Stomach (tissue), 9 donors: ENCODE measurements around the gene DLG5. TPM values are rescaled to one million over a fixed set of nuclear protein-coding genes. Genes with fewer than 3 reads are reported as not detected.

Experiments
- DNase-seq, 2 donors: peaks; one replicate each; pipeline versions ENCODE4 v3.0.0 to v3.0.0-alpha.2; 2013 to 2019
- H3K27ac ChIP-seq, 5 donors: fragments of 200-600 bp in 4 of 5; sonication (generic) in 4 of 5; one replicate each; pipeline ENCODE4 v1.5.1; 2013 to 2019; ENCODE audit warnings: mild to moderate bottlenecking in 1 of 5, moderate library complexity in 1 of 5
- H3K27me3 ChIP-seq, 3 donors: fragments of 200-600 bp; sonication (generic); one replicate each; pipeline ENCODE4 v1.5.1; 2017 to 2019; ENCODE audit warnings: mixed run types in 1 of 3
- H3K36me3 ChIP-seq, 4 donors: fragments of 200-600 bp; sonication (generic); 1 replicate in 3 of 4; 2 replicates in 1 of 4; pipeline ENCODE4 v1.5.1; 2016 to 2019
- H3K4me1 ChIP-seq, 4 donors: fragments of 200-600 bp; sonication (generic); one replicate each; pipeline ENCODE4 v1.5.1; 2016 to 2019
- H3K4me3 ChIP-seq, 4 donors: fragments of 200-600 bp; sonication (generic) in 3 of 4; one replicate each; pipeline ENCODE4 v1.5.1; 2016 to 2019; ENCODE audit warnings: mild to moderate bottlenecking in 1 of 4
- H3K9me3 ChIP-seq, 4 donors: fragments of 200-600 bp; sonication (generic); one replicate each; pipeline ENCODE4 v1.5.1; 2016 to 2019
- EP300 ChIP-seq: sonication (generic); formaldehyde crosslinking; IDR thresholded peaks from one replicate; pipeline ENCODE4 v1.6.1; 2017; ENCODE audit warnings: antibody characterized with exemption
- POLR2A ChIP-seq, 4 donors: fragments of 450-650 bp; IDR thresholded peaks; one replicate each; pipeline ENCODE4 v1.6.1; 2016; ENCODE audit warnings: antibody characterized with exemption in 4 of 4, control low read depth in 2 of 4, mild to moderate bottlenecking in 1 of 4, moderate library complexity in 1 of 4
- POLR2AphosphoS5 ChIP-seq, 3 donors: sonication (generic); formaldehyde crosslinking; IDR thresholded peaks; one replicate each; pipeline ENCODE4 v1.6.1; 2016; ENCODE audit warnings: antibody characterized with exemption in 3 of 3
- WGBS, 5 donors: extraction: QIAGEN DNeasy Blood & Tissue Kit in 3 of 5; methylation state at CpG; one replicate each; pipeline versions ENCODE4 v1.1.5 to v1.1.7; 2013 to 2018; 5-methylcytosine and 5-hydroxymethylcytosine counted together
- intact Hi-C: fragments of 100-400 bp; cut with DNase I; formaldehyde crosslinking; loops from one replicate; pipeline ENCODE4 v1.15.1; 2023; ENCODE audit warnings: low total_unique reads
- polyA plus RNA-seq, 3 donors: library from polyadenylated mRNA; stranded (reverse); fragments of 200-250 nt; gene quantifications; one replicate each; pipeline ENCODE4 v1.2.3, GENCODE V29; 2013
- total RNA-seq, 5 donors: library from RNA; depleted of rRNA; stranded (reverse); fragments of >200 nt; gene quantifications; one replicate each; pipeline versions ENCODE4 v1.1.0 to v1.2.3, GENCODE V29; 2014 to 2016
- TF ChIP-seq, protein P1 (sequence below), 7 experiments: fragments of 450-650 bp in 4 of 7; fragments of 200-600 bp in 3 of 7; sonication (generic) in 3 of 7; IDR thresholded peaks; one replicate each; pipeline ENCODE4 v1.5.1; 2016 to 2019; ENCODE audit warnings: antibody characterized with exemption in 7 of 7, control low read depth in 2 of 7, mild to moderate bottlenecking in 1 of 7
- donor health status: healthy with polysubstance abuse.
- donor health status: Bipolar disorder and iron deficiency.
- donor health status: healthy.

DLG5 gene
- total and polyA plus RNA-seq, 8 donors: 9.2 to 134 (median 32.7) TPM

DNA sequence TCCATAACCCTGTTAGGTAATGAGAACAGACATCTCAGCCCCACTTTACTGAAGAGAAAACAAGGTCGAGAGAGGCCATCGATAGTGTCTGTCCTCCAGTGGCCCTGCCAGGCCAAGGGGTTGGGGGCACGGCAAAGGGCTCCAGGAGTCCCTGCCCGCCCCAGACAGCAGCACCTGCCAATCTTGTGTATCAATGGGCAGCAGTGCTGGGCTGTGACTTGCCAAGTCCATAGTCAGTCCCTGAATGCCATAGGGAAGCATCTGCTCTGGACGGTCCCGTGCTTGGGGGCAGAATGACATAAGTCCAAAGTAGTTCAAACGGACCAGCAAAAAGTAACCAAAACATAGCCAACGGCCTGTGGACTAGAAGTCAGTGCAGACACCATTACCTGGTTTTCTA lies 33.2 kb downstream of the DLG5 start:
- WGBS, 5 donors: 85 to 94% (median 91%) methylated on average over 5 to 8 of the region's 8 CpGs
- no peaks in the 10 kb centered on the region for H3K36me3 ChIP-seq
- H3K27ac ChIP-seq: peak overlapping the region in 1 of 5 donors; percentile 57
- H3K4me1 ChIP-seq: peaks cover 32 to 97% (median 57%) of the 10 kb centered on the region in 4 donors
- no peaks in the 10 kb centered on the region for H3K9me3 ChIP-seq
- intact Hi-C loops: no loop called here
- H3K27me3 ChIP-seq: no peaks in the 10 kb centered on the region
- no peak for TF ChIP-seq POLR2AphosphoS5 (IDR thresholded peaks at IDR 0.05)
- TF ChIP-seq, protein P1, sequence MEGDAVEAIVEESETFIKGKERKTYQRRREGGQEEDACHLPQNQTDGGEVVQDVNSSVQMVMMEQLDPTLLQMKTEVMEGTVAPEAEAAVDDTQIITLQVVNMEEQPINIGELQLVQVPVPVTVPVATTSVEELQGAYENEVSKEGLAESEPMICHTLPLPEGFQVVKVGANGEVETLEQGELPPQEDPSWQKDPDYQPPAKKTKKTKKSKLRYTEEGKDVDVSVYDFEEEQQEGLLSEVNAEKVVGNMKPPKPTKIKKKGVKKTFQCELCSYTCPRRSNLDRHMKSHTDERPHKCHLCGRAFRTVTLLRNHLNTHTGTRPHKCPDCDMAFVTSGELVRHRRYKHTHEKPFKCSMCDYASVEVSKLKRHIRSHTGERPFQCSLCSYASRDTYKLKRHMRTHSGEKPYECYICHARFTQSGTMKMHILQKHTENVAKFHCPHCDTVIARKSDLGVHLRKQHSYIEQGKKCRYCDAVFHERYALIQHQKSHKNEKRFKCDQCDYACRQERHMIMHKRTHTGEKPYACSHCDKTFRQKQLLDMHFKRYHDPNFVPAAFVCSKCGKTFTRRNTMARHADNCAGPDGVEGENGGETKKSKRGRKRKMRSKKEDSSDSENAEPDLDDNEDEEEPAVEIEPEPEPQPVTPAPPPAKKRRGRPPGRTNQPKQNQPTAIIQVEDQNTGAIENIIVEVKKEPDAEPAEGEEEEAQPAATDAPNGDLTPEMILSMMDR (IDR thresholded peaks at IDR 0.05): no peak
- no peak for TF ChIP-seq POLR2A (IDR thresholded peaks at IDR 0.05)
- TF ChIP-seq EP300: no peak
- DNase-seq: no peak
- no peak overlapping the region for H3K4me3 ChIP-seq

DNA sequence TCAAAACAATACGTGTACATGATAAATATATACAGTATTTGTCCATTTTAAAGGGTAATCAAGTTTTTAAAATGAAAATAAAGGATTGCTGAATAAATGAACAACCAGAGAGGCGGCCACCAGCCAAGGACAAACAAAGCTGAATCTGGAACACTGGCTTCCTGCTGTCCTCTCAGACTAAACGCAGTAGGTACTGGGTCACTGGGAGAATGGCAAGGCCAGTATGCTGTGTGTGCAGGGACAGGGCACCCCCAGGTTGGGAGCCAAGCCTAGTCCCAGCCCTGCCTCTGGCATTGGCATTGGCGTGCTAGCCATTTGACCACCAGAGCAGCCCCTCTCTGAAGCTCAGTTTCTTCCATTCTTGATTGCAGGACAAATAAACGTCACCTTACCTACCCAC lies 33.8 kb downstream of the DLG5 start:
- 55 to 77% (median 67%) methylated on average over 5 of the region's 5 CpGs for WGBS, 5 donors
- peaks cover 32 to 97% (median 57%) of the 10 kb centered on the region in 4 donors for H3K4me1 ChIP-seq
- intact Hi-C loops: no loop called here
- no peaks in the 10 kb centered on the region for H3K9me3 ChIP-seq
- no peak for DNase-seq
- H3K36me3 ChIP-seq: no peaks in the 10 kb centered on the region
- TF ChIP-seq POLR2A (IDR thresholded peaks at IDR 0.05): no peak
- no peak for TF ChIP-seq POLR2AphosphoS5 (IDR thresholded peaks at IDR 0.05)
- no peak for TF ChIP-seq EP300
- TF ChIP-seq, protein P1 (IDR thresholded peaks at IDR 0.05): no peak
- peak overlapping the region in 1 of 5 donors; percentile 57 for H3K27ac ChIP-seq
- no peaks in the 10 kb centered on the region for H3K27me3 ChIP-seq
- H3K4me3 ChIP-seq: no peak overlapping the region

DNA sequence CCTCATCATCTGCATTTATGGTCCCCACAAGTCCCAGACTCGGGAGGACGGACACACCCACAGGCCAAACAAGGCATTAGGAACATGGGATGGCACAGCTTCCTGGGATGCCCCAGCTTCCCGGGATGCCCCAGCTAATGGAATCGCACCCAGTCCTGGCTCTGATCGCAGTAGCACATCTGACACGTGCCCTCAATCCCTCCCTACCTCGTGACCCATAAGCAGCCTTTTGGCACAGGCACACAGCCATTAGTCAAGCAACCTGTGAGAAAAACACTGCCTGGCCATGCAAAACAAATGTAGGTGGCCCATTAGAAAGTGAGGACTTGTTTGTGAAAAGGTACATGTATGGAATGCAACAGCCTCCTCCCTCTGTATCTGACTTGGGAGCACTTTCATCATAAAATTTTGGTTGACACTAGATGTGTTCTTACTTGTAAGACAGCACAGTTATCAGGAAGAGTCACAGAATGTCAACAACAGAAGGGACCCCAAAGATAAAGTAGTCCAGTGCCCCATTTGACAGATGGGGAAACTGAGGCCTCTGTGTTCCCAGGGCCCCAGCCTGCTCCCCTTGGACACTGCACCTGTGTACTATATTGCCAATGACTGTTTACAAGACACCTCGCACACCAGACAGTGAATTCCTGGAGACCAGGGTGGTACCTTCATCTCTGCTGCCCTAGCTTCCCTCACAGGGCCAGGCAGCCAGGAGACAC lies 34.4 kb downstream of the DLG5 start:
- H3K27ac ChIP-seq: peak overlapping the region in 1 of 5 donors; percentile 57

DNA sequence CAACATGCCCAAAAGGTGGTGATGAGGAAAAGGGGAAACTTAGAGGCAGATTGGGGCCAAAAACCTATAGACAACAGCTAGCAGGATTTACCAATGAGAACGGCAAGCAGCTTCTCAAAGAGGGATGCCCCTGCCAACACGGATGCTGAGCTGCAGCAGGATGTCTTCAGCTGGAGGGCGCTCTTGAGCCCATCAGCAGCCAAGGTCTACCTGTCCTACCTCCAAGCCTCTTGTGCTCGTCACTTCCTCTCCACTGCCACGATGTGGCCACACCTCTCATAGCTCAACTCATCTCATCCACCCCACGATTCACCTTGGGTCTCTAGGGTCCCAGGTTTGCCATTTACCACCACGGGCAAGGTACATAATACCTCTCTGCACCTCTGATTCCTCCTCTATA lies 36.5 kb downstream of the DLG5 start:
- WGBS, 5 donors: 77 to 89% (median 83%) methylated on average over 7 of the region's 7 CpGs
- H3K4me3 ChIP-seq: no peak overlapping the region
- DNase-seq: peak in 1 of 2 donors; percentile 32
- no peaks in the 10 kb centered on the region for H3K27me3 ChIP-seq
- H3K9me3 ChIP-seq: no peaks in the 10 kb centered on the region
- H3K36me3 ChIP-seq: no peaks in the 10 kb centered on the region
- intact Hi-C loops: no loop called here
- H3K4me1 ChIP-seq: peaks cover 50 to 98% (median 72%) of the 10 kb centered on the region in 4 donors
- no peak for TF ChIP-seq POLR2A (IDR thresholded peaks at IDR 0.05)
- TF ChIP-seq, protein P1 (IDR thresholded peaks at IDR 0.05): no peak
- TF ChIP-seq POLR2AphosphoS5 (IDR thresholded peaks at IDR 0.05): no peak
- TF ChIP-seq EP300: no peak
- peak overlapping the region in 2 of 5 donors; percentile 83 for H3K27ac ChIP-seq

More for the DNA sequence above, 34.4 kb downstream of the DLG5 start:
- intact Hi-C loops: no loop called here
- no peaks in the 10 kb centered on the region for H3K9me3 ChIP-seq
- H3K4me1 ChIP-seq: peaks cover 37 to 99% (median 59%) of the 10 kb centered on the region in 4 donors
- no peaks in the 10 kb centered on the region for H3K36me3 ChIP-seq
- no peaks in the 10 kb centered on the region for H3K27me3 ChIP-seq
- no peak for DNase-seq
- TF ChIP-seq POLR2A (IDR thresholded peaks at IDR 0.05): no peak
- no peak for TF ChIP-seq POLR2AphosphoS5 (IDR thresholded peaks at IDR 0.05)
- no peak for TF ChIP-seq EP300
- TF ChIP-seq, protein P1 (IDR thresholded peaks at IDR 0.05): no peak
- no peak overlapping the region for H3K4me3 ChIP-seq
- 52 to 70% (median 65%) methylated on average over 6 to 8 of the region's 8 CpGs for WGBS, 5 donors
